ENCODE results near the gene CEP295NL. TPM values are rescaled to one million over a fixed set of nuclear protein-coding genes. Genes with fewer than 3 reads are reported as not detected.

CEP295NL gene
- total and polyA plus RNA-seq, 10 donors: 0.03 to 19.3 (median 9.0) TPM

- TF ChIP-seq POLR2AphosphoS5 (IDR thresholded peaks at IDR 0.05): no peak
- no peak for TF ChIP-seq CTCF (IDR thresholded peaks at IDR 0.05 in 8 of 11, conservative IDR thresholded peaks at IDR 0.05 in 3 of 11)
- no peak for TF ChIP-seq POLR2A (IDR thresholded peaks at IDR 0.05)
- H3K27ac ChIP-seq: peak overlapping the region in 3 of 8 donors; percentile 69 to 74 (median 73)
- H3K4me1 ChIP-seq: peaks cover 6 to 77% (median 54%) of the 10 kb centered on the region in 6 donors
- intact Hi-C loops (cut with DNase I; ENCODE audit: low total_unique reads): no loop called here
- no peak overlapping the region for H3K4me3 ChIP-seq
- H3K36me3 ChIP-seq: peaks cover 0 to 63% (median 2%) of the 10 kb centered on the region in 6 donors
- no peak for DNase-seq
- 74 to 83% (median 81%) methylated on average over 17 of the region's 17 CpGs for WGBS, 5 donors
- no peaks in the 10 kb centered on the region for H3K9me3 ChIP-seq
- H3K27me3 ChIP-seq (replicated peaks in 1 of 7): no peaks in the 10 kb centered on the region
Observed at GRCh38 chr17:78898075-78898836, 4.7 kb downstream of the CEP295NL start.

GRCh38 chr17:78897664-78898047 is 5.3 kb downstream of the CEP295NL start:
- intact Hi-C loops (cut with DNase I; ENCODE audit: low total_unique reads): no loop called here
- no peaks in the 10 kb centered on the region for H3K9me3 ChIP-seq
- peak overlapping the region in 4 of 8 donors; percentile 48 to 74 (median 71) for H3K27ac ChIP-seq
- no peak for DNase-seq
- TF ChIP-seq CTCF (IDR thresholded peaks at IDR 0.05 in 8 of 11, conservative IDR thresholded peaks at IDR 0.05 in 3 of 11): no peak
- no peak for TF ChIP-seq POLR2A (IDR thresholded peaks at IDR 0.05)
- no peak for TF ChIP-seq POLR2AphosphoS5 (IDR thresholded peaks at IDR 0.05)
- WGBS, 5 donors: 69 to 87% (median 79%) methylated on average over 6 to 7 of the region's 7 CpGs
- H3K4me3 ChIP-seq: no peak overlapping the region
- peaks cover 8 to 77% (median 54%) of the 10 kb centered on the region in 6 donors for H3K4me1 ChIP-seq
- H3K36me3 ChIP-seq: peaks cover 0 to 57% (median 1%) of the 10 kb centered on the region in 6 donors
- no peaks in the 10 kb centered on the region for H3K27me3 ChIP-seq (replicated peaks in 1 of 7)

GRCh38 chr17:78896834-78897663 is 6.0 kb downstream of the CEP295NL start:
- DNase-seq: no peak
- intact Hi-C loops (cut with DNase I; ENCODE audit: low total_unique reads): no loop called here
- H3K9me3 ChIP-seq: no peaks in the 10 kb centered on the region
- no peaks in the 10 kb centered on the region for H3K27me3 ChIP-seq (replicated peaks in 1 of 7)
- WGBS, 5 donors: 85 to 92% (median 90%) methylated on average over 17 to 34 of the region's 34 CpGs
- peak overlapping the region in 6 of 8 donors; percentile 48 to 74 (median 66) for H3K27ac ChIP-seq
- no peak overlapping the region for H3K4me3 ChIP-seq
- TF ChIP-seq POLR2AphosphoS5 (IDR thresholded peaks at IDR 0.05): no peak
- no peak for TF ChIP-seq CTCF (IDR thresholded peaks at IDR 0.05 in 8 of 11, conservative IDR thresholded peaks at IDR 0.05 in 3 of 11)
- TF ChIP-seq POLR2A (IDR thresholded peaks at IDR 0.05): no peak
- H3K36me3 ChIP-seq: peaks cover 0 to 53% (median 1%) of the 10 kb centered on the region in 6 donors
- peaks cover 10 to 82% (median 59%) of the 10 kb centered on the region in 6 donors for H3K4me1 ChIP-seq

Measured in spleen (tissue), 11 donors.